Measurements from ENCODE around the gene KAT2A.

The KAT2A gene

DNA sequence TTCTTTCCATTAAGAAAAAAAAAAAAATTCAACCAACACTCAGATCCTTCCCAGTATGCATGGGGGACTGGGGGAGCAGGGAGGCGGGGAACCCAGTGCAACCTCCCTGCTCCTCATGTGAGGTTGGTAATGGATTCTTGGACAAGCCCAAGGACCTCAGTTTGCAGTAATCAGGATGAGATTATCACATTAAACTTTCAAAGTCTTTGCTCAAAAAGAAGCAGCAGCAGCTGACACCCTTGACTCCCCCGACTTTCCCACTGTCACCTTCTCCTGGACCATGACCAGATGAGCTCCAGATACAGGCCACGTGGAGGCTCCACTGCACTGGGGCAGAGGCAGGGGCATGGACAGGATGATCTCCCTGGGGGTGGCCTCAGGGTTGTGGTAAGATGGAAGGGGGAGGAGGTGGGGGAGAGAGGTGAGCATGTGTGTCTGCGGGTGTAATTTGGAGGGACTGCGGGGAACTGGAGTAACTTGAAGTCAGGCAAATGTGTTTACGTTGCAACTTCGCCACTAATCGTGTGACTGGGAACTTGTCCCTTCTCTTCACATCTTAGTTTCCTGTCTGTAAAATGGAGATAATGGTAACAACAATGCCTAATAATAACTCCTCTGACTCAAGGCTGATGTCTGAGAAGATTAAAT, 42.6 kb downstream of the KAT2A start:
- TF ChIP-seq, protein P1, sequence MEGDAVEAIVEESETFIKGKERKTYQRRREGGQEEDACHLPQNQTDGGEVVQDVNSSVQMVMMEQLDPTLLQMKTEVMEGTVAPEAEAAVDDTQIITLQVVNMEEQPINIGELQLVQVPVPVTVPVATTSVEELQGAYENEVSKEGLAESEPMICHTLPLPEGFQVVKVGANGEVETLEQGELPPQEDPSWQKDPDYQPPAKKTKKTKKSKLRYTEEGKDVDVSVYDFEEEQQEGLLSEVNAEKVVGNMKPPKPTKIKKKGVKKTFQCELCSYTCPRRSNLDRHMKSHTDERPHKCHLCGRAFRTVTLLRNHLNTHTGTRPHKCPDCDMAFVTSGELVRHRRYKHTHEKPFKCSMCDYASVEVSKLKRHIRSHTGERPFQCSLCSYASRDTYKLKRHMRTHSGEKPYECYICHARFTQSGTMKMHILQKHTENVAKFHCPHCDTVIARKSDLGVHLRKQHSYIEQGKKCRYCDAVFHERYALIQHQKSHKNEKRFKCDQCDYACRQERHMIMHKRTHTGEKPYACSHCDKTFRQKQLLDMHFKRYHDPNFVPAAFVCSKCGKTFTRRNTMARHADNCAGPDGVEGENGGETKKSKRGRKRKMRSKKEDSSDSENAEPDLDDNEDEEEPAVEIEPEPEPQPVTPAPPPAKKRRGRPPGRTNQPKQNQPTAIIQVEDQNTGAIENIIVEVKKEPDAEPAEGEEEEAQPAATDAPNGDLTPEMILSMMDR (IDR thresholded peaks at IDR 0.05; ENCODE audit: low read depth, low read length, missing control alignments) = no peak
- DNase-seq (ENCODE audit: extremely low read depth, low read depth) = no peak
- no peak overlapping the region for H3K4me3 ChIP-seq (replicated peaks; ENCODE audit: low read depth, low read length)

DNA sequence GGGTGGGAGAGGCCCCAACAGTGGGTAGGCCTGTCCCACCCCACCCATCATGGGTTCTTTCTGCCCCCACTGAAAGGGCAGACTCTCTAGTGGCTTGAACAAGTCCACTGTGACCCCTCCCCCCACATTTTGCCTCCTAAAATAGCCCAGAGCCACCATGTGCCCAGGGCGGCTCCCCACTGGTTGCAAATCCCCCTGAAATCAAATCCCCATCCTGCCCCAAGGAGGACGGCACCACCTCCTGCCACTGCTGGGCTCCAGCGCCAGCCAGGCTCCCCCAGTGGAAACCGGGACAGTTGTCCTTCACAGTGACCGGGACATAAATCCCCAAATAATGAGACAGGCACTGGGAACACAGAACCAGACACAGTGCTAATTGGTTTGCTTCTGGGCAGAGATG, 43.4 kb downstream of the KAT2A start:
- H3K4me3 ChIP-seq (replicated peaks; ENCODE audit: low read depth, low read length) = no peak overlapping the region
- DNase-seq (ENCODE audit: extremely low read depth, low read depth) = no peak
- TF ChIP-seq, protein P1 (IDR thresholded peaks at IDR 0.05; ENCODE audit: low read depth, low read length, missing control alignments) = no peak

DNA sequence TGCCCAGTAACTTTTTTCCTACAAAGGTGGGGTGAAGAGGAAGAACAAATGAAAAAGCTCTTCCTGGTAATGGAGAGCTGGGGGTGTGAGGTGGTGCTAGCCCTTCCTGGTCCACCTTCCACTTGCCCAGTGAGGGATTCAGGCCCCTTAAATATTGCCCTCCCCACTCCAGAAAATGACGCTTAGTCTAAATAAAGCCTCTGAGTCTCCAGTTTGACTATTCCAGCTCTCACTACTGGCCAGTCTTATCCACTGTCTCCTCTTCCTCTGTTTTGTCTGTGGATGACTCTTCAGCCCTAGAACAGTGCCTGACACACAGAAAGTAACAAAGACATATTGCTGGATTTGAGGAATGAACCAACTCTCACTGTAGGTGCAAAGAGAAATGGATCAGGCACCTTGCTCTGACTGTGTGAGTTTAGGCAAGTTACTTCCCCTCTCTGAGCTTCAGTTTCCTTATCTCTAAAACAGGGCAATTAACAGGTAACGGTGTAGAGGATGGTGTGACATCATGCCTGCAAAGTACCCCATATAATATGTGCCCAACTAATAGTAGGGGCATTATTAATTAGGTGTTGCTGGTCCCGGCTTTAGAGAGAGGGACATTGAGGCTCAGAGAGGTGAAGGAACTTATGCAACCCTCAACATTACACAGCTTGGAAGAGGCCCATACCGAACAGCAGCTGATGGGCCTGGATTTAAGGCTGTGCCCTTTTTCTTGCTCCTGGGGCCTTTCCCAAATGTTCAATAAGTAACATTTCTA, 44.2 kb downstream of the KAT2A start:
- DNase-seq (ENCODE audit: extremely low read depth, low read depth) = no peak
- TF ChIP-seq, protein P1 (IDR thresholded peaks at IDR 0.05; ENCODE audit: low read depth, low read length, missing control alignments) = no peak
- H3K4me3 ChIP-seq (replicated peaks; ENCODE audit: low read depth, low read length) = no peak overlapping the region

DNA sequence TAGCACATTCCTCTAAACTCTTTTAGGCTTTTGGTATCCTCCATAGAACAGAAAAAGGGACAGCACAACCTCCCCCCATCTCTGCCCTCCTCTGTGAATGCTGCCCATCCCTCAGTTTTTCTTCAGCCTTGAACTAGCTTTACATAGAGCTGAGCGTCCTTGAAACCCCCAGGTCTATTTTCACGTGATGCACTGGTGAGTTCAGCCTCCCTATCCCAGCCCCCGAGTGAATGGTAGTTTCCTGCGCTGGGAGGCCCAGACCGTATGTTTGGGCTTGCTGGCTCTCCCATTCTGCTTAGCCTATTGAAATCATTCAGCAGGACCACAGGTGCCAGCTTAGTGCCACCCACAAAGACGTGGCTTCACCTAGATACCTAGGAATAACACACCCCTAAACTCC, 45.4 kb downstream of the KAT2A start:
- TF ChIP-seq, protein P1 (IDR thresholded peaks at IDR 0.05; ENCODE audit: low read depth, low read length, missing control alignments) = no peak
- DNase-seq (ENCODE audit: extremely low read depth, low read depth) = no peak

DNA sequence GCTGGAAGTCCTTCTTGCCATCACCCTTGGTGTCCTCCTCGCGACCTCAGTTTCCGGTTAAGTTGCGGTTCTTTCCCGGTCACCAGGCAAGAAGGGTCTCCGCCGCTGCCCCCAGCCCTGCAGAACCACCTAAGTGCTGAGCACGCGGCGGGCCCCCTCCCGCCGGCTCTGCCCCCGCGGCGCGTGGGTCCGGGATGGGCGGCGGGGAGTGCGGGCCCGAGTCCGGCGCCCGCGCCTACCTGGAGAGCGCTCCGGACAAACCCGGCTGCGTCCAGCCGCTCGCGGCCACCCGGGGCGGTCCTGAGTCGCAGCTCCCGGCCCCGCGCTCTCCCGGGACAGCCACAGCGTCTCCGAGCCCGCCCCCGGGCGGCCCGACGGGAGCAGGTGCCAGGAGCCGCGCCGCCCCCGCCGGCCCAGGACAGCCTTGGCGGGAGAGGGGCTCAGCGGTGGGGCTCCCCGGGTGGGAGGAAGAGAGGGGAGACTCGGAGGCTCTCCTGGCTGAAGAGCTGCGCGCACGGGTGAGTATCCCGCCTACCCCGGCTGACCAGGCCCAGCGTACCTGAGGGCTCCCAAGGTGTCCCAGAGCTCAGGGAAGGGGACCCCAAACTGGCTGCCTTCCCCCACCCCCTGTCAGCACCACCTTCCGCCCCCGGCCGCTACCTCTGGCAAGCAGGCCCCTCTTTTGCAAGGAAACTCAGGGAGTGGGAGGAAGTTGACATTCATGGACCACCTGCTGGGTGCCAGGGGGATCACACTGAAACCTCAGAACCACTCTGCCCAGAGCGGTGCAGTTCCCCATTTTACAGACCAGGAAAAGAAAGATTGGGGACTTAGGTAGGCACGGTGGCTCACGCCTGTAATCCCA, 48.6 kb downstream of the KAT2A start:
- TF ChIP-seq, protein P1 (IDR thresholded peaks at IDR 0.05; ENCODE audit: low read depth, low read length, missing control alignments) = no peak
- no peak for DNase-seq (ENCODE audit: extremely low read depth, low read depth)
- H3K4me3 ChIP-seq (replicated peaks; ENCODE audit: low read depth, low read length) = no peak overlapping the region

More for the DNA sequence above, 45.4 kb downstream of the KAT2A start:
- no peak overlapping the region for H3K4me3 ChIP-seq (replicated peaks; ENCODE audit: low read depth, low read length)

DNA sequence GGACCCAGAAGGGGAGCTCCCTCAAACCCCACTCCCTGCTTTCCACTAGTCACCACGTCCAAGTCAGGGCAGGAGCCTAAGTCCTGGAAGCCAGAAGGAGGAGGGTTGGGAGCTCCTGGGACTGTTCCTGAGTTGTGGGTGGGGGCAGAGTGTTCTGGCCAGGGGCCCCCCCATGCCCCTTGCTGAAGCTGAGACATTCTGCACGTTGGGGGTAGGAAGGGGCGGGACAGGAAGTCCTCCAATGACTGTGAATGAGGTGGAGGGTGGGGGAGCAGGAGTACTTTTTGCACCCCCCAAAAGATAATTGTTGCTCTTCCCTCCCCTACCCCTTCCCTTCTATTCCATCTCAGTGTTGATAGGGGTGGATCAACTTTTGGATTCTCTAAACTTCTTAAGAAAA, 49.4 kb downstream of the KAT2A start:
- no peak for DNase-seq (ENCODE audit: extremely low read depth, low read depth)
- H3K4me3 ChIP-seq (replicated peaks; ENCODE audit: low read depth, low read length) = no peak overlapping the region
- TF ChIP-seq, protein P1 (IDR thresholded peaks at IDR 0.05; ENCODE audit: low read depth, low read length, missing control alignments) = no peak

Data from HFF-Myc (cell line).